Right atrium auricular region (tissue), 2 donors: ENCODE results near the gene MARCHF5. TPM values are rescaled to one million over a fixed set of nuclear protein-coding genes. Genes with fewer than 3 reads are reported as not detected.

ENCODE experiments used
- DNase-seq: peaks from one replicate; pipeline ENCODE4 v3.0.0-alpha.2; 2019; ENCODE audit warnings: low spot score
- H3K27ac ChIP-seq, 2 donors: fragments of 200-600 bp; sonication (generic); 1 replicate in 1 of 2; 2 replicates in 1 of 2; pipeline ENCODE4 v1.5.1; 2016 to 2019
- H3K27me3 ChIP-seq, 2 donors: fragments of 200-600 bp; sonication (generic); one replicate each; pipeline versions ENCODE4 v1.5.1 to v1.6.0; 2017 to 2019
- H3K36me3 ChIP-seq: fragments of 200-600 bp; sonication (generic); one replicate; pipeline ENCODE4 v1.5.1; 2016
- H3K4me1 ChIP-seq, 2 donors: fragments of 200-600 bp; sonication (generic); one replicate each; pipeline versions ENCODE4 v1.5.1 to v1.6.0; 2017 to 2019
- H3K4me3 ChIP-seq, 2 donors: fragments of 200-600 bp; sonication (generic); 1 replicate in 1 of 2; 2 replicates in 1 of 2; pipeline ENCODE4 v1.5.1; 2017 to 2019; ENCODE audit warnings: mild to moderate bottlenecking in 1 of 2, moderate library complexity in 1 of 2
- H3K9me3 ChIP-seq, 2 donors: fragments of 200-600 bp; sonication (generic); one replicate each; pipeline ENCODE4 v1.5.1; 2019
- CTCF ChIP-seq, 2 donors: fragments of 200-600 bp; sonication (generic); IDR thresholded peaks; one replicate each; pipeline ENCODE4 v1.5.1; 2019; ENCODE audit warnings: antibody characterized with exemption in 2 of 2
- total RNA-seq, 2 donors: library from RNA; depleted of rRNA; stranded (reverse); fragments of >200 nt; gene quantifications; one replicate each; pipeline ENCODE4 v1.1.0, GENCODE V29; 2016

The MARCHF5 gene
- total RNA-seq, 2 donors from 2014 or later, result 8.5 to 11.6 TPM

GRCh38 chr10:92309272-92309671, 18.3 kb downstream of the MARCHF5 start:
- DNase-seq, result no peak
- no peaks in the 10 kb centered on the region for H3K36me3 ChIP-seq
- no peaks in the 10 kb centered on the region for H3K27me3 ChIP-seq
- peaks cover 0 to 6% of the 10 kb centered on the region in 2 donors for H3K4me1 ChIP-seq
- TF ChIP-seq CTCF (IDR thresholded peaks at IDR 0.05), result no peak
- no peaks in the 10 kb centered on the region for H3K9me3 ChIP-seq
- no peak overlapping the region for H3K27ac ChIP-seq
- no peak overlapping the region for H3K4me3 ChIP-seq

- DNase-seq, result no peak
- no peaks in the 10 kb centered on the region for H3K27me3 ChIP-seq
- H3K36me3 ChIP-seq, result peaks cover 11% of the 10 kb centered on the region
- no peaks in the 10 kb centered on the region for H3K9me3 ChIP-seq
- H3K4me3 ChIP-seq, result no peak overlapping the region
- no peak overlapping the region for H3K27ac ChIP-seq
- H3K4me1 ChIP-seq, result peaks cover 0 to 6% of the 10 kb centered on the region in 2 donors
- TF ChIP-seq CTCF (IDR thresholded peaks at IDR 0.05), result no peak
Observed at GRCh38 chr10:92313750-92314149, 22.8 kb downstream of the MARCHF5 start.

- H3K27me3 ChIP-seq, result no peaks in the 10 kb centered on the region
- no peak overlapping the region for H3K27ac ChIP-seq
- no peaks in the 10 kb centered on the region for H3K9me3 ChIP-seq
- DNase-seq, result no peak
- no peak for TF ChIP-seq CTCF (IDR thresholded peaks at IDR 0.05)
- no peak overlapping the region for H3K4me3 ChIP-seq
- no peaks in the 10 kb centered on the region for H3K4me1 ChIP-seq
- H3K36me3 ChIP-seq, result peaks cover 11% of the 10 kb centered on the region
Observed at GRCh38 chr10:92316610-92317009, 25.6 kb downstream of the MARCHF5 start.

GRCh38 chr10:92323079-92323478, 32.1 kb downstream of the MARCHF5 start:
- TF ChIP-seq CTCF (IDR thresholded peaks at IDR 0.05), result no peak

GRCh38 chr10:92327445-92328433, 36.8 kb downstream of the MARCHF5 start:
- TF ChIP-seq CTCF (IDR thresholded peaks at IDR 0.05), result no peak
- H3K27me3 ChIP-seq, result no peaks in the 10 kb centered on the region
- DNase-seq, result no peak
- peaks cover 0 to 5% of the 10 kb centered on the region in 2 donors for H3K4me1 ChIP-seq
- H3K36me3 ChIP-seq, result no peaks in the 10 kb centered on the region
- no peaks in the 10 kb centered on the region for H3K9me3 ChIP-seq
- H3K4me3 ChIP-seq, result no peak overlapping the region
- no peak overlapping the region for H3K27ac ChIP-seq

More at GRCh38 chr10:92323079-92323478, 32.1 kb downstream of the MARCHF5 start:
- DNase-seq, result no peak
- Histone ChIP-seq H3K4me1 (peaks cover 0 to under 1% of the 10 kb centered on the region in 2 donors), H3K27me3 (no peaks in the 10 kb centered on the region), H3K36me3 (peaks cover 3% of the 10 kb centered on the region), H3K9me3 (no peaks in the 10 kb centered on the region), H3K4me3 (no peak overlapping the region), H3K27ac (no peak overlapping the region)
